Measurements from ENCODE around the gene IDH2. TPM values are rescaled to one million over a fixed set of nuclear protein-coding genes. Genes with fewer than 3 reads are reported as not detected.

IDH2 gene
- total RNA-seq, 1 donor from 2014 or later: 56.1 TPM

DNA sequence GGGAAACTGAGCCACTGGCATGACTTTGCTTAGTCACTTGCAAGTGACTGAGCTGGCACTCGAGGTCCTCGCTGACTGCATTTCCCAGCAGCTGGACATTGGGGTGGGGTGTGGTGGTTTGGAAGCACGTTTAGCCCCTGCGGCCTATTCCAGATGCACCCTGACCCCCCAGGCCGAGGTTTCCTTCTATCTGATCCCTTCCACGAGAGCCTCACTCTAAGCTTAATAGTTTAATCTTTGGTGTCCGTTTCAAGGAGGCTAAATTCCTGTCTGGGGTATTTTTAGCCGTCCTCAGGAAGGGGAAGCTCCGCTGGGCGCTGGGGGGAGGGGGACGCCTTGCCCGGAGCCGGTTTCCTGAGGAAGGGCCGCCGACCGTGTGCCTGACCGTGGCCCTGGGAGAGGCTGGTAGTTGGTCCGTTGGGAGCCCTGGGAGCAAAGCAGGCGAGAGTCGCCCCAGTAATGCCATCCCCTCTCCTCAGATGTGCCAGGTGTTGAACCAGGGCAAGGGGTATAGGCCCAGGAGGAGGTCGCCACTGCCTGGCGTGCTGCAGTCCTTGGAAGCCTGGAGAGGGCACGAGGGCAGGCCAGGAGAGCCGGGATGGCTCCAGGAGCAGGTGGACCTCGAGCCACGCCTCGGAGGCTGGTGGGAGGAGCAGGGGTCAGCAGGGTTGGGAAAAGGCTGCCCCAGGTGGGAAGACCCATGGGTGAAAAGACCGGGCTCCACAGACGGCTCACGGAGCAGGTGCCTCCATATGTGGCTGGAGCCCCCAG is 37.2 kb downstream of the IDH2 start:
- no peak for DNase-seq (ENCODE audit: low spot score)

DNA sequence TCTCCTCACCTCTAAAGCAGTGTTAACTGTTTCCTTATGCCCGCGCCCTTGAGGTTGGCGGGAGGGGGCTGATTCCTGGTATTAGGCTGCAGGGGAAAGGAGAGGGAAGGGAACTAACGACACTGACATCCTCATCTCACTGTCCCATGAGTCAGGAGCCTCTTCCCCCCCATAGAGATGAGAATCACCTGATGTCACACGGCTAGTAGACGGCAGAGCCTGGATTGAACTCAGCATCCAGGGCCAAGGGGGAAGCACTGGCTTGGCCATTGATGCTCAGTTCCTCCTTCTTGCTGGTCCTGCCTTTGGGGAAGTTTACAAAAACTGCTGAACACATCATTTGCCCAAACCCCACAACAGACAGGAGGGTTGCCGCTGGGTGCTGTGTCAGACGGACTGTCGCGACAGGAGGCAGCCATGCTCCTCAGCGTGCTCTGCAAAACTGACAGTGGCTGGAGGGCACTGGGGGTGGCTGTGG is 38.5 kb downstream of the IDH2 start:
- DNase-seq (ENCODE audit: low spot score): no peak

DNA sequence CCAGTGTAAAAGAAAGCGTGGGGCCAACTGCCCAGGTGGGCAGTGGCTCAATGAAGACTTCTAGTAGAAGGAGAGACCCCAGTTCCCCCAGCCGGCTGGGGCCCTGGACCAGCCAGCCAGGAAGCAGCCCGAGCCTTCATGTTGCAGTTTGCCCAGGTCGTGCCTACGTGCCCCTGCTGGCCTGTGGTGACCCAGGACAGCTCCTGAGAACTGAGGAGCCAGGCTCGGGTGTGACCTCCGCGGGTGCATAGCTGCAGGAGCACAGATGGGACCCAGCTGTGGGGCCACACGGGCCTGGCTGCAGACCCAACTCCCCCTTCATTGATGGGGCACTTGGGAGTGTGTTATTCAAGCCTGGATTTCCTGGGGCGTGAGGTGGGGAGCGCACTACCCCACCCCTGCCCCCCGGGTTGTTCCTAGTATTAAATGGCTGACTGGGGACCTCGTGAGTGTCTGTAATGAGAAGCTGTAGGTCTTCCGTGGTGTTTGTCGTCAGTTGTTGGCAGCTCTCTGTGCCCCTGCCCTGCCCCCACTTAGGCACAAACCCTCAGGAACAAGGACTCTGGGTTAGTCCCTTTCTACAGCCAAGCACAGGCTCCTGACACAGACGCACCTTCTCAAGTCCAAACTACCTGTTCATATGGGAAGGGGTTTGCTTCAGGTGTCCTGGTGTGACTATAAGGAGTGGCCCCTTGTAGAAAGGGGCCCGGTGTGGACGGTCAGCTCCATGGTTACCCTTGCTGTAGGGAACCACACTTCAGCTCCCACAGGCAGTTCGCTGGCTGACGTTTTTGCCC is 39.1 kb downstream of the IDH2 start:
- no peak for DNase-seq (ENCODE audit: low spot score)

DNA sequence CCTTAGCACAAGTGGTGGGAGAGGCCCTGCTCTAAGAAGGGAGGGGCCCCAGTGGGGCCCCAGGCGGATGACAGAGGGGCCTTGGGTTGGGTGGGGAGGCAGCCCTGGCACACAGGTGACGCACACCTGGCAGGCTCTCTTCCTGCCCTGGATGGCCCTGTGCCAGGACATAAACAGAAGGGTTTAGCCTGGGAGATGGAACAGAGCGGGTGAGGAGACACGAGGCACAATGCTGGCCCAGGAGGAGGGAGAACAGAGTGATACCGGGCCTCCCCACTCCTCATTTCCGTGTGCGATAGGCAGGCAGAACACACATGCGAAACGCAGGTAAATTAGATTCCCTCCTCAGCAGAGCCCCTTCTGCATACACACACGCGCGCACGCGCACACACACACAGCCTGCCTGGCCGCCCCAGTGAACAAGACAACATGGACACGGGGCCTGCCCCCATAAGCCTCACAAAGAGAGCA is 39.8 kb downstream of the IDH2 start:
- no peak for DNase-seq (ENCODE audit: low spot score)

DNA sequence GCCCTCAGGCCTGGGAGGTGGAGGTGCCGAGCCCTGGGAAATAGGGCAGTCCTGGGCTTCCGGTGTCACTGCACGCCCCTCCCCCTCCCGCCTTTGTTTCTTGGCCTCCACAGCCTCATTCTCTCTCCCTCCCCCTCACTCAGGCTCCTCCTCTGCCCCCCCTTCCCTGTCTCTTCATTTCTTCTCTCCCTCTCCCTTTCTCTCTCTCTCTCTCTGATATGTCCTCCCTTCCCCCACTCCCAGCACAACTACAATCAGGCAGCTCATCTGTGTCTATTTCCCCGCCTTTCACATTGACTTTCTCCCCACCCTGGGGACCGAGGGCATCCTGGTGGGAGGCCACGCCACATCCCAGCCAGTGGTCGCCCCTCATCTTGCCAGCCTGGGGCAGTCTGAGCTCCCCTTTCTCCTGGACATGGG is 40.2 kb downstream of the IDH2 start:
- no peak for DNase-seq (ENCODE audit: low spot score)

DNA sequence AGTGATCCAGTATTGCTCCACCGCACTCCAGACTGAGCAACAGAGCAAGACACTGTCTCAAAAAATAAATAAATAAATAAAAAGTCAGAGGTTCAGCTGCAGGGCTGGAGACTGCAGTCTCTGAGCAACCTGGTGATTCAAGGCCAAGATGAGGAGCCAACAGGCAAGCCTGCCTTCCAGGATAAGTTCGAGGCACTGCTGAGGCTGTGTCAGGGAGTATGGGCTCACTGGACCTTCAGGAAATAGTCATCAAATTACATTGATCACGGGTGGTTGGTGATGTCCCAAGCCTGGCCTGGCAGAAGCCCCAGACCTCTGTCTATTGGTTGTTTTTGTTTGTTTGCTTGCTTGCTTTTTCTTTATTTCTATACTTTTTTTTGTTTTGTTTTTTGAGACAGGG is 41.5 kb downstream of the IDH2 start:
- DNase-seq (ENCODE audit: low spot score): no peak

DNA sequence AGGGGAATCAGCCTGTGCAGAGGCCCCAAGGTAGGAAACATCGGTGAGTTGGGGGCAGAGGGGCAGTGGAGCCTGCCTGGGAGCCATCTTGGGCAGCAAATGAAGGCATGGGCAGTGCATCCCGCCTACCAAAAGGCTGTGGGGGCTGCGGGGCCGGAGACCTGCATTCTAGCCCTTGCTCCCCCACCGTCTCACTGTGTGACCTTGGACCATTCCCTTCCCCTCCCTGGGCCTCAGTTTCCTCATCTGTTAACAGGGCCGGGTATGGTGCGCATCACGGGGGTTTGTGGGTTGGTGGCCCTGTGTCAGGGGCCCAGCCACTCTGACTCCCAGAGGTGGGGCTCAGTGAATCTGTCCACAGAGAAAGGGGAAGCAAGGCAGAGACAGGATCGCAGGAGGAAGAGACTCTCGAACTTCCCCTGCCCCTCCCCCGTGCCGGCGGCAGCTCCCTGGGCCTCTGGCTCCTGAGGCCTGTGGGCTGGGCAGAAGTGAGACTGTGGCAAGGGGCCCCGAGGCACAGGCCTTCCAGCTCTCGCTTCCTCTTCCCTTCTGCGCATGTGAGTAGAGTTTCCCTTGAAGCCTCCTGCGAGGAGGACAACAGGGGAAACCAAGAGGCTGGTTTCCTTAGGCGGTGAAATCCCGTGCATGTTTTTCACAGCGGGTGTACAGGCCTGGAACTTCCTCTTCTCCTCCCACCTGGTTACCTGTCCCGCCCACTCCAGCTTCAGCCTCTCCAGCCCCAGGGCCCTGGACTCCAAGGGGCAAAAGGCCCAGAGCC is 42.9 kb downstream of the IDH2 start:
- DNase-seq (ENCODE audit: low spot score): no peak

DNA sequence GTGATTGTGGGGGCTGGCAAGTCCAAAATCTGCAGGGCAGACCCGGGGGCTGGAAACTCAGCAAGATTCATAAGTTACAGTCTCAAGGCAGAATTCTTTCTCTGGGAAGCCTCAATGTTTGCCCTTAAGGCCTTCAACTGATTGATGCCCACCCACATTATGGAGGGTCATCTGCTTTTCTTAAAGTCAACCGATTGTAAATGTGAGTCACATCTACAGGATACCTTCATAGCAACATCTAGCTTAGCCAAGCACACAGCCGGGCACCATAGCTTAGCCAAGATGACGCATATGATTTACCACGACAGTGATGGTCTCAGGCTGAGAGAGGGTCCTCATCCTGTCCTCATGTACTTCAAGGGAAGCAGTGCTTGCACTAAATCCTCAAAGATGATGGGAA is 43.5 kb downstream of the IDH2 start:
- DNase-seq (ENCODE audit: low spot score): no peak

DNA sequence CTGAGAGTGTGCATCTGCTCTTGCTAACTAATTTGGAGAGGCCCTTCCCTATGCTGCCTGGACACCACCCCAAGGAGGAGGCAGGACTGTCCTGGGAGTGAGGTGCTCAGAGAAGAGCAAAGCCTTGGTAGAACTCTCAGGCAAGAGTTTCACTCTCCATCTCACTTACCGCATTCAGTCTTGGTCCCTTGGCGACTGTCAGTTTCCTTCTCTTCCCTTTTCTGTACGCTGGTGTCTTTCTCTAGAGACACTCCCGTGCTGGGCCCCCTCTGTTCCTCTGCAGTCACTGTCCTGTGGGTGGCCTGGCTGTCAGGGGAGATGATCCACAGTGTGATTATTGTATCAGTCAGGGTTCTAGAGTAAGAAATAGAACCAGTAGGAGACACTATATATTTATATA is 44.0 kb downstream of the IDH2 start:
- DNase-seq (ENCODE audit: low spot score): no peak

DNA sequence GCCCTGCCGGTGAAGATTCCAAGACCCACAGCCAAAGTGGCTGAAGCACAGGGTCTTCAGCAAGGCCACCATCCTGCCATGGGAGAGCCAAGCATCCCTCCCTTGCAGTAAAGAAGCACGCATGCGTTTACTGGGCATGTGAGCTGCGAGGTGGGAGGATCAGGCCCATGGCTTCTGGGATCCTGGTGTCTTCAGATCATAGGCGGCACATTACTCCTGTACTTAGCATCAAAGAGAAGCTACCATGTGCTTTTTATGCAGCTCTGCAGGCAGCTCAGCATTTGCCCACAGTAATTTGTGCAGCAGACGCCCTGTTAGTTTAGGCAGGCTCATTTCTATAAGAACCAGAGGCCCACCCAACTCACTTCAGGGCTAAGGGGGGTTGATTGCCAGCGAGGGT is 45.7 kb downstream of the IDH2 start:
- no peak for DNase-seq (ENCODE audit: low spot score)

DNA sequence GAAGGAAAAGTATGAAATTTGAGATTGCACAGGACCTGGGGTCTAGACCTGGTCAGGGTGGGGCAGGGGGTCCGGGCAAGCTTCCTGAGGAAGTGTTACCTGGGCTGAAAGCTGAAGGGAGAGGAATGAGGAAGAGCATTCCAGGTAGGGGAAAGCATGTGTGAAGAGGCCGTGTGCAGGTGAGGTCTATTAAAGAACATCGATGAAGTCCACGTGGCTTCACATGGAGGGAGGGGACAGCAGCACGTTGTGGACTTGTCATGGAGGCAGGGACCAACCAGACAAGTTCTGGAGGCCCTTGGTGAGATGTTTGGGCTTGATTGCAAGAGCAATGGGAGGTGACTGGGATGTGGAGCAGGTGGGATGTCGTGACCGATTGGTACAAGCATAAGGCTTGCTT is 47.1 kb downstream of the IDH2 start:
- DNase-seq (ENCODE audit: low spot score): no peak

DNA sequence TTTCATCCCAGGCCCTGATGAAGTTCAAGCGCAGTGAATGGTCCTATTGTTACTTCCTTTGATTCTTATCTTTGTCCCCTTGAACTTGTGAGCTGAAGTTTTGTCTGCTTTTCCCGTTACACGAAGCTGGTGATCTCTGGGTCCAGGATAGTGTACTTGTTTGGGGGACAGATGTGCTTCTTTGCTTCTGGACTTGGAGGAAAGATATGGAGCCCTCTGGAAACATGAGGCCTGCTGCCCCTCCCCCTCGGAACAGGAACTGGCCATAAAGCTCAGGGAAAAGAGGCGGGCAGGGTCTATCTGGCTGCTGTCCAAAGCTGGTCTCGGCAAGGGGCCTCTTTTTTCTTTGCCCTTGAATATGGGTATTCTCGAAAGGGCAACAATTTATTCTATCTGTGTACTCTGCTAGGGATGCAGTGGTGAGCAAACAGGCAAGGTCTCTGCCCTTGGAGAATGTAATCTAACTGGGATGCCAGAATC is 47.6 kb downstream of the IDH2 start:
- DNase-seq (ENCODE audit: low spot score): no peak

DNA sequence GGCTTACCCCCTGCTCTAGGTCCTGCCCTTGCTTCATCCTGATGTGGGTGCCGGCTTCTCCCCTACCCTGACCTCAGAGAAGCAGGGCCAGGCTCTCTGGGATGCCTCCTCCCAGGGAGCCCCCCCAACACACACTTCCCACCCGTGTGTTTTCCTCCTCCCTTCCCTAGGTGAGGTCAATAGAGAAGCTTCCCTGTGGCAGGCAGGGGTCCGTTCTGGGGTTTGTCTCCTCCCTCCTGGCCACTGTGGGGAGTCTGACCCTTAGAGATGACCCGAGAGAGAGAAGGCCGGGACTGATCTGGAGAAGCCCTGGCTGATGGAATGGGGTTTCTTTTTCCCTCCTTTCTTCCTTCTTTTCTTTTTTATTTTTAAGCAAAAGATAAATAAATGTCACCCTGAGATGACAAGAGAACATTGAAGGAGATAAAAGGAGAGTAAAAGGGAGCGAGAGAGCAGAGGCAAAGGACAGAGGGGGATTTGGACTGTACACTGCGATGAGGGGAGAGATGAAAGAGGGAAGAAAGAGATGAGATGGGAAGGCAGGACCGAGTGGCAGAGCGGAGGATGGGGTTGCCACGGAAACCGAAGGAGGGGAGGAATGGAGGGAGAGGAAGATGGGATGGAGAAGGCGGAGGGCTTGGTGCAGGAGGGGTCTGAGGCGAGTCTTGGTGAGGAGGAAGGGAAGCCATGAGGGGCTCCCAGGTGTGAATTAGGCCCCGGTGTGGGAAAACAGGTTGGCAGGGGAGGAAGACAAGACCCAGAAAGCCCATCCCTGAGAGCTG is 48.4 kb downstream of the IDH2 start:
- DNase-seq (ENCODE audit: low spot score): no peak

DNA sequence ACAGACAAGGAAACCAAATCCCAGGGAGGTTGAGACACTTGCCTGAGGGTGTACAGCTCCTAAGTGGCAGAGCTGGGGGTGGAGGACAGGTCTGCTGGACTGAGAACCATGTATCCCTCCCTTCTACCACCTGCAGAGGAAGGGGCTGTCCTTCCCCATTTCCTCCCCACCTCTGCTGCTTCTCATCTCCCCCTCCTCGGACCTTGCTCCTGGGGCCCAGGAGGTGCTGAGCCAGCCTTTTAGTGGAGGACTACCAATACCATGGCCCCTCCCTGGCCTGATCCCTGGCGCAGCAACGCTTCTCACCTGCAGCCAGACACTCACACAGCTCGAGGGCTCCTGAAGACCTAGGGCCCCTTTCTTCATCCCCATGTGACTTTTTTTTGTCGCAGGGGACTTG is 50.4 kb downstream of the IDH2 start:
- DNase-seq (ENCODE audit: low spot score): no peak

DNA sequence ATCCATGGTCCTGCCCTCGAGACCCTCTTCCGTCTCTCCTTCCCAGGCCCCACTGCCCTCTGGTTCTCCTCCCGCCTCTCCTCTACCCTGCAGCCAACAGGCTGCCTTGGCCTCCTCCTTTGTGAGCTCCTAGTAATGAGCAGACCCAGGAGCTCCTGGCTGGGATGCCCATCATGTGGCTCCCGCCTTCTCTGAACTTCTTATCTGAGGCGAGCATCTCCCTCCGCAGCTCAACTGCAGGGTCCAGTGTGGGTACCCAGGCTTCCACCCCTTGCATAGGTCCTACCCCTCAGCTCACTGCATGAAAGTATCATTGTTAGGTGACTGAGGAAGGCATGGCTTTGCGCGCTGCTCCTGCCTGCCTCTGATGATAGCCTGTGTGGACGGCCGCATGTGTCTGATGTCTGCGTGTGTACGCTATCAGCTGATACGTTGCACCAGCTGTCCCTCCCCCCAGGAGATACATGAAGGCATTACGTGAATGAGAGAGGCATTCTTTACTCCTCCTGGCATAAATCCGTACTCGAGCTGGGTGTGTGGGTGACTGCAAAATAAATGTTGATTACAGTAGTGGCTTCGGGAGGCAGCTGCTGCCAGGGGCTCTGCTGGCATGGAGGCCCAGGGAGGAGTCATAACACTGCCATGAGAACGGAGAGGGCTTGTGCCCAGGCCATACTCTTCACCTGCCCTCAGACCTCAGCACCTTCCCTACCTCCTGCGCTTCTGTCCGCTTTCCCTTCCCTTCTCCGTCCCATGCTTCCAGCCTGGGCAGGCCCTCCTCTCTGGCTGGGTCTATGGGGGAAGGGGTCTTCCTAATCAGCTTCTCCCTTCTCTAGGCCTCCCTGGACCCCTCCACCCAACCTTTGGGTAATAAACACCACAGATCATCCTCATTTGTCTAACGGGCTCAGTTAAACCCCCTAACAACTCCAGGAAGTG is 52.3 kb downstream of the IDH2 start:
- DNase-seq (ENCODE audit: low spot score): no peak

DNA sequence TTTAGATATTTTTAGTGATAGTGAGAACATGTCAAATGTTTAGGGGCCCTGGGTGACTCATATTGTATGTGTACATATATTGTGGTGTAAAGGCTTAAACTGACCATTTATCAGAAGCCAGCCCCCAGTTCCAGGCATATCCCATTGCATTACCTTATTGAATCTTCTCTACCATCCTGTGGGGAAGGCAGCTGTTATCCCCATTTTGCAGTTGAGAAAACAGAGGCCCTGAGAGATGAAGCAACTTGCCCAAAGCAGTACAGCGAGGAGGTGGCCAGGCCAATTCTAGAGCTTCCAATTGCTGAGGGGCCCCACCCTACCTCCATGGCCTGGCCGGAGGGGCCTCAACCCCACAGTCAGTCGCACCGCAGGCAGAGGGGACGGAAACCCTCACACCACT is 53.2 kb downstream of the IDH2 start:
- DNase-seq (ENCODE audit: low spot score): no peak

DNA sequence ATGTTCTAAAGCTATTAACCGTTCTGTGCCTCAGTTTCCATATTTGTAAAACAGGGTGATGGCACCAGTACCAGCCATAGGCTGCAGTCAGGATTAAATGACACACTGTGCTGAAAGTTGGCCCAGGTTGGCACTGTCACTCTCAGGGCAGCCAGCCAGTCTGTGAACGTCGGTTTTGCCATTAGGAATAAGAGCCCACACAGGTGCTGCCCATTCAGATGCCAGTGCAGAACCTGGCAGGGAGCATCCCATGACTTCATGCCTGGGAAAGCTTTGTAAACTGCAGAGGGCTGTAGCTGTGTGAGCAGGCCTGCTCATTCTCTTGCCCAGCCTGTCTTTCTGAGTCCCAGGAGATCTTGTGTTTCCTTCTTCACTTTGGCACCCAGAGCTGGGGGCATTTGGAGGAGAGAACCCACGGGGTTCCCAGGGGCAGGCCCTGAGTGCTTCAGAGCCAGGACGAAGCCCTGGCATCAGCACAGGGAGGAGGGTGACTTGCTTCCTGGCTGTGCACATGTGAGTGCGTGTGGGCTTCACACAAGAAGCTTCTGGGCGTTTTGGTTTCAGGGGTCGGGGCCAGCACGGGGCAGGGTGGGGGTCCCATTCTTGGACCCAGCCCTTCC is 54.2 kb downstream of the IDH2 start:
- no peak for DNase-seq (ENCODE audit: low spot score)

DNA sequence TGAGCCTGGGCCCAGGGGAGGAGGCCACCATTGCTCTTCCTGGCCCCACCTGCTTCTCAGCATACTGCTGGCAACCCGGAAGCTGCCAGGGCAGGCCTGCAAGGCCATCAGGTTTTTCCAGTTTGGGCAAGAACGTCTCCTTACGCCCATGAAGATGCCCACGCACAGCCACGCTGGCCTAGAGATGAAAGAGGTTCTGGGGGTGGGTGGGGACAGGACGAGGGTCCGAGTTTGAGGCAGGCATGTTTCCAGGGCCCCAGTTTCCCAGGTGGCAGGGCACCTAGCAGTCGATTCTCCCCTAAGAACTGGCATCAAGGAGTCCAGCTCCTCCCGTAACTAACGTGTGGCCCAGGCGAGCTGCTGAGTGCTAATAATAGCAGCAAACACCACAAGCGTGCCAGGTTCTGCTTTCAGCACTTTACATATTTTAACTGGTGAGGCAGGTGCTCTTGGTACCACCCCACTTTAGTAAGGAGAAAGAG is 55.3 kb downstream of the IDH2 start:
- DNase-seq (ENCODE audit: low spot score): no peak

DNA sequence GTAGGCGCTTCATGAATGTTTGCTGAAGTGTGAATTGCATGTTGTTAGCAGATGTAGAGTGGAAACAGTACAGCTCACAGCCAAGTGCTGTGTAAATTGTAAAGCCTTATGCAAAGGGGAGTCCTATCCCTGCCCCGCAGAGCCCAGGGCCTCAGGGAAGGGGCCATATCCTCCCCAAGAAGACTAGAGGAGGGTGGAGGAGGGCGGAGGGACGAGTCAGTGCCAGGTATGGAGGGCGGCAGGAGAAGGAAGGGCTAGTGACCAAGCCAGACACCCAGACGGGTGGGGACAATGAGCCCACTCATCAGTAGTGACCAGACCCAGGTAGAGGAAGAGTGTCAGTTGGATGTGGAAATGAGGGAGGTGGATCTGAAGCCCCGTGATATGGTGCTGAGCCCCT is 56.0 kb downstream of the IDH2 start:
- no peak for DNase-seq (ENCODE audit: low spot score)

Data from mesenteric fat pad (tissue), 1 donor.